Thoracic aorta (tissue), 2 donors: ENCODE measurements around the gene NR2E1. TPM values are rescaled to one million over a fixed set of nuclear protein-coding genes. Genes with fewer than 3 reads are reported as not detected.

Experiments used
- ATAC-seq: fragments of 150-250 bp; one replicate; pipeline ENCODE4 v1.8.0; 2017; ENCODE audit warnings: low read depth; ENCODE audit not compliant: insufficient number of reproducible peaks, low FRiP score
- DNase-seq: peaks from one replicate; pipeline ENCODE4 v3.0.0-alpha.2; 2020; ENCODE audit warnings: low spot score
- H3K27ac ChIP-seq, 2 donors: fragments of 200-600 bp; sonication (generic); 1 replicate in 1 of 2; 2 replicates in 1 of 2; pipeline ENCODE4 v1.5.1; 2016; ENCODE audit warnings: mild to moderate bottlenecking in 2 of 2, moderate library complexity in 2 of 2
- H3K27me3 ChIP-seq: fragments of 200-600 bp; sonication (generic); replicated peaks from 2 replicates; pipeline ENCODE4 v1.6.0; 2016; ENCODE audit warnings: mild to moderate bottlenecking; ENCODE audit not compliant: insufficient read depth
- H3K36me3 ChIP-seq: fragments of 200-600 bp; sonication (generic); one replicate; pipeline ENCODE4 v1.5.1; 2016
- H3K4me1 ChIP-seq, 2 donors: fragments of 200-600 bp; sonication (generic); 1 replicate in 1 of 2; 2 replicates in 1 of 2; pipeline versions ENCODE4 v1.5.1 to v1.6.0; 2016; ENCODE audit warnings: low read depth in 2 of 2, mild to moderate bottlenecking in 1 of 2; ENCODE audit not compliant: control insufficient read depth in 1 of 2
- H3K4me3 ChIP-seq: fragments of 200-600 bp; sonication (generic); 2 replicates; pipeline ENCODE4 v1.5.1; 2016; ENCODE audit warnings: mild to moderate bottlenecking
- H3K9me3 ChIP-seq: fragments of 200-600 bp; sonication (generic); 2 replicates; pipeline ENCODE4 v1.5.1; 2016
- CTCF ChIP-seq: fragments of 200-600 bp; sonication (generic); IDR thresholded peaks from one replicate; pipeline ENCODE4 v1.5.1; 2019; ENCODE audit warnings: antibody characterized with exemption
- total RNA-seq, 2 donors: library from RNA; depleted of rRNA; stranded (reverse); fragments of >200 nt; gene quantifications; one replicate each; pipeline versions ENCODE4 v1.1.0 to v1.2.3, GENCODE V29; 2016

The NR2E1 gene
- total RNA-seq, 2 donors from 2014 or later, result not detected

- Histone ChIP-seq H3K36me3 (no peaks in the 10 kb centered on the region), H3K27me3 (peaks cover 9% of the 10 kb centered on the region), H3K9me3 (no peaks in the 10 kb centered on the region), H3K4me3 (no peak overlapping the region), H3K27ac (no peak overlapping the region), H3K4me1 (peaks cover 5 to 7% of the 10 kb centered on the region in 2 donors)
- ATAC-seq, result no peak
- TF ChIP-seq CTCF, result no peak
- no peak for DNase-seq
These were observed 41.9 kb upstream of the NR2E1 start for GRCh38 chr6:108123946-108124345.

- no peaks in the 10 kb centered on the region for H3K36me3 ChIP-seq
- H3K27ac ChIP-seq, result no peak overlapping the region
- TF ChIP-seq CTCF, result no peak
- ATAC-seq, result no peak
- no peaks in the 10 kb centered on the region for H3K4me1 ChIP-seq
- no peak overlapping the region for H3K4me3 ChIP-seq
- no peak for DNase-seq
- no peaks in the 10 kb centered on the region for H3K9me3 ChIP-seq
- no peaks in the 10 kb centered on the region for H3K27me3 ChIP-seq
These were observed 38.8 kb upstream of the NR2E1 start for GRCh38 chr6:108127056-108127455.

- ATAC-seq (no peak), DNase-seq (no peak)
- TF ChIP-seq CTCF, result no peak
- Histone ChIP-seq H3K4me3 (no peak overlapping the region), H3K27ac (no peak overlapping the region), H3K36me3 (no peaks in the 10 kb centered on the region), H3K27me3 (no peaks in the 10 kb centered on the region), H3K9me3 (no peaks in the 10 kb centered on the region), H3K4me1 (no peaks in the 10 kb centered on the region)
These were observed 38.0 kb upstream of the NR2E1 start for GRCh38 chr6:108127826-108128225.

GRCh38 chr6:108130262-108130661, 35.6 kb upstream of the NR2E1 start:
- DNase-seq, result no peak
- no peak overlapping the region for H3K4me3 ChIP-seq
- H3K27ac ChIP-seq, result no peak overlapping the region
- no peak for ATAC-seq
- peaks cover 0 to 7% of the 10 kb centered on the region in 2 donors for H3K4me1 ChIP-seq
- no peaks in the 10 kb centered on the region for H3K36me3 ChIP-seq
- H3K27me3 ChIP-seq, result no peaks in the 10 kb centered on the region
- no peak for TF ChIP-seq CTCF
- no peaks in the 10 kb centered on the region for H3K9me3 ChIP-seq

GRCh38 chr6:108132863-108133262, 33.0 kb upstream of the NR2E1 start:
- Histone ChIP-seq H3K27ac (no peak overlapping the region), H3K27me3 (no peaks in the 10 kb centered on the region), H3K36me3 (no peaks in the 10 kb centered on the region), H3K4me3 (no peak overlapping the region), H3K4me1 (peaks cover 0 to 7% of the 10 kb centered on the region in 2 donors), H3K9me3 (no peaks in the 10 kb centered on the region)
- ATAC-seq (no peak), DNase-seq (no peak)
- no peak for TF ChIP-seq CTCF
